ENCODE data around the gene FBXL7. TPM values are rescaled to one million over a fixed set of nuclear protein-coding genes. Genes with fewer than 3 reads are reported as not detected.

FBXL7 gene
- polyA plus RNA-seq, 3 donors, result not detected

GRCh38 chr5:15937708-15938107, 437.7 kb downstream of the FBXL7 start:
- Histone ChIP-seq H3K27ac (ENCODE audit: low read depth in 1 of 2, low read length in 2 of 2) (no peak overlapping the region), H3K36me3 (replicated peaks in 1 of 2; ENCODE audit: control insufficient read depth in 1 of 2, insufficient read depth in 2 of 2, low read length in 2 of 2) (no peaks in the 10 kb centered on the region), H2AFZ (ENCODE audit: insufficient read depth, low read depth, low read length, poor library complexity, severe bottlenecking) (no peak overlapping the region), H3K9ac (ENCODE audit: insufficient read depth, low read length, poor library complexity, severe bottlenecking) (no peak overlapping the region), H3K4me1 (ENCODE audit: control insufficient read depth in 1 of 2, insufficient read depth in 2 of 2, low read length in 2 of 2) (no peaks in the 10 kb centered on the region), H3K9me3 (replicated peaks in 1 of 2; ENCODE audit: control insufficient read depth in 1 of 2, insufficient read depth in 1 of 2, low read length in 2 of 2) (peaks cover 40 to 50% of the 10 kb centered on the region in 2 donors), H3K27me3 (ENCODE audit: control insufficient read depth in 2 of 2, insufficient read depth in 2 of 2, low read length in 2 of 2) (no peaks in the 10 kb centered on the region), H3K4me3 (replicated peaks in 1 of 3; ENCODE audit: low read depth in 2 of 3, low read length in 3 of 3) (no peak overlapping the region), H3K79me2 (ENCODE audit: insufficient read depth, low read length) (no peaks in the 10 kb centered on the region), H3K4me2 (replicated peaks; ENCODE audit: extremely low read depth, low read length, poor library complexity, severe bottlenecking) (no peak overlapping the region), H4K20me1 (ENCODE audit: insufficient read depth, low read length) (no peaks in the 10 kb centered on the region)
- peaks cover 3 to 29% (median 20%) of the 10 kb centered on the region in 7 donors for H3K9me3 Mint-ChIP-seq
- H3K36me3 Mint-ChIP-seq, result no peaks in the 10 kb centered on the region
- no peak for TF ChIP-seq CTCF (IDR thresholded peaks at IDR 0.05)
- intact Hi-C loops (cut with micrococcal nuclease), result no loop called here
- H3K4me3 Mint-ChIP-seq, result no peak overlapping the region
- H3K4me1 Mint-ChIP-seq, result no peaks in the 10 kb centered on the region
- H3K27me3 Mint-ChIP-seq (ENCODE audit: low read depth in 3 of 3), result peaks cover 0 to 3% (median 2%) of the 10 kb centered on the region in 3 donors
- DNase-seq, result no peak
- no CpG with 5 or more reads among the region's 1 CpG for WGBS (ENCODE audit: insufficient coverage)
- no peak overlapping the region for H3K27ac Mint-ChIP-seq

GRCh38 chr5:15938186-15938585, 438.2 kb downstream of the FBXL7 start:
- WGBS (ENCODE audit: insufficient coverage), result 86% methylated on average over 1 of the region's 4 CpGs
- no peak overlapping the region for H3K27ac ChIP-seq (ENCODE audit: low read depth in 1 of 2, low read length in 2 of 2)
- H3K9ac ChIP-seq (ENCODE audit: insufficient read depth, low read length, poor library complexity, severe bottlenecking), result no peak overlapping the region
- H3K4me2 ChIP-seq (replicated peaks; ENCODE audit: extremely low read depth, low read length, poor library complexity, severe bottlenecking), result no peak overlapping the region
- no peak for TF ChIP-seq CTCF (IDR thresholded peaks at IDR 0.05)
- no peak overlapping the region for H3K4me3 ChIP-seq (replicated peaks in 1 of 3; ENCODE audit: low read depth in 2 of 3, low read length in 3 of 3)
- Mint-ChIP-seq H3K27ac (no peak overlapping the region), H3K4me1 (no peaks in the 10 kb centered on the region), H3K4me3 (no peak overlapping the region), H3K36me3 (no peaks in the 10 kb centered on the region), H3K27me3 (ENCODE audit: low read depth in 3 of 3) (peaks cover 0 to 3% (median 2%) of the 10 kb centered on the region in 3 donors), H3K9me3 (peaks cover 3 to 29% (median 19%) of the 10 kb centered on the region in 7 donors)
- H3K4me1 ChIP-seq (ENCODE audit: control insufficient read depth in 1 of 2, insufficient read depth in 2 of 2, low read length in 2 of 2), result no peaks in the 10 kb centered on the region
- intact Hi-C loops (cut with micrococcal nuclease), result no loop called here
- H3K27me3 ChIP-seq (ENCODE audit: control insufficient read depth in 2 of 2, insufficient read depth in 2 of 2, low read length in 2 of 2), result no peaks in the 10 kb centered on the region
- no peaks in the 10 kb centered on the region for H4K20me1 ChIP-seq (ENCODE audit: insufficient read depth, low read length)
- H3K9me3 ChIP-seq (replicated peaks in 1 of 2; ENCODE audit: control insufficient read depth in 1 of 2, insufficient read depth in 1 of 2, low read length in 2 of 2), result peaks cover 44 to 49% of the 10 kb centered on the region in 2 donors
- H3K36me3 ChIP-seq (replicated peaks in 1 of 2; ENCODE audit: control insufficient read depth in 1 of 2, insufficient read depth in 2 of 2, low read length in 2 of 2), result no peaks in the 10 kb centered on the region
- no peak overlapping the region for H2AFZ ChIP-seq (ENCODE audit: insufficient read depth, low read depth, low read length, poor library complexity, severe bottlenecking)
- H3K79me2 ChIP-seq (ENCODE audit: insufficient read depth, low read length), result no peaks in the 10 kb centered on the region
- no peak for DNase-seq

Measured in CD14-positive monocyte (primary cell).